ENCODE measurements around the gene IL22RA1. TPM values are rescaled to one million over a fixed set of nuclear protein-coding genes. Genes with fewer than 3 reads are reported as not detected.

Gene IL22RA1
- total and polyA plus RNA-seq, 2 of the 8 experiments (the other 6 are each of a cell fraction or from before 2014, with no cell fraction given), result 0.17 to 0.32 TPM

DNA sequence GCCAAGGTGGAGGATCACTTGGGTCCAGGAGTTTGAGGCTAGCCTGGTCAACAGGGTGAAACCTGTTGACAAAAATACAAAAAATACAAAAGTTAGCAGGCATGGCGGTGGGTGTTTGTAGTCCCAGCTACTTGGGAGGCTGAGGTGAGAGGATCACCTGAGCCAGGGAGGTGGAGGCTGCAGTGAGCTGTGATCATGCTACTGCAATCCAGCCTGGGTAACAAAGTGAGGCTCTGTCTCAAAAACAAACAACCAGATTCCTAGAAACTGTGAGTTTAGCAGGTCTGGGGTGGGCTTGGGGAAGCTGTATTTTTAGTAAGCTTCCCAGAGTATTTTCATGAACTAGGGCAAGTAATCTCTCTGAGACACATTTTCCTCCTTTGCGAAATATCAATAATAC is 25.8 kb downstream of the IL22RA1 start (continued):
- no peak for TF ChIP-seq YY1 (IDR thresholded peaks at IDR 0.05; ENCODE audit: low read depth, low read length)
- no peak for TF ChIP-seq CTBP2 (IDR thresholded peaks at IDR 0.05; ENCODE audit: borderline replicate concordance, insufficient read depth, insufficient read length, low read length)
